Nephron progenitor cell (in vitro differentiated cells): ENCODE measurements around the gene ZNF346.

ENCODE experiments used
- DNase-seq: peaks from one replicate; pipeline ENCODE4 v3.0.0; 2021
- H3K27ac Mint-ChIP-seq: 2 replicates; pipeline ENCODE4 v1.8.0; 2021; ENCODE audit warnings: mild to moderate bottlenecking, moderate library complexity, mixed read lengths
- H3K27me3 Mint-ChIP-seq: 2 replicates; pipeline ENCODE4 v1.8.0; 2021; ENCODE audit warnings: mild to moderate bottlenecking, low read depth, mixed read lengths; ENCODE audit not compliant: poor library complexity
- H3K36me3 Mint-ChIP-seq: 2 replicates; pipeline ENCODE4 v1.8.0; 2021; ENCODE audit warnings: low read depth, mixed read lengths
- H3K4me1 Mint-ChIP-seq: 2 replicates; pipeline ENCODE4 v1.8.0; 2021; ENCODE audit warnings: mixed read lengths
- H3K4me3 Mint-ChIP-seq: 2 replicates; pipeline ENCODE4 v1.8.0; 2021; ENCODE audit warnings: mild to moderate bottlenecking, moderate library complexity, mixed read lengths
- H3K9me3 Mint-ChIP-seq: 2 replicates; pipeline ENCODE4 v1.8.0; 2021; ENCODE audit warnings: mild to moderate bottlenecking, moderate library complexity, mixed read lengths
- TF ChIP-seq, protein P1 (sequence below): fragments of 200-600 bp; sonication (generic); IDR thresholded peaks from 2 replicates; pipeline ENCODE4 v1.5.0; 2021; ENCODE audit warnings: antibody characterized with exemption

Gene ZNF346

DNA sequence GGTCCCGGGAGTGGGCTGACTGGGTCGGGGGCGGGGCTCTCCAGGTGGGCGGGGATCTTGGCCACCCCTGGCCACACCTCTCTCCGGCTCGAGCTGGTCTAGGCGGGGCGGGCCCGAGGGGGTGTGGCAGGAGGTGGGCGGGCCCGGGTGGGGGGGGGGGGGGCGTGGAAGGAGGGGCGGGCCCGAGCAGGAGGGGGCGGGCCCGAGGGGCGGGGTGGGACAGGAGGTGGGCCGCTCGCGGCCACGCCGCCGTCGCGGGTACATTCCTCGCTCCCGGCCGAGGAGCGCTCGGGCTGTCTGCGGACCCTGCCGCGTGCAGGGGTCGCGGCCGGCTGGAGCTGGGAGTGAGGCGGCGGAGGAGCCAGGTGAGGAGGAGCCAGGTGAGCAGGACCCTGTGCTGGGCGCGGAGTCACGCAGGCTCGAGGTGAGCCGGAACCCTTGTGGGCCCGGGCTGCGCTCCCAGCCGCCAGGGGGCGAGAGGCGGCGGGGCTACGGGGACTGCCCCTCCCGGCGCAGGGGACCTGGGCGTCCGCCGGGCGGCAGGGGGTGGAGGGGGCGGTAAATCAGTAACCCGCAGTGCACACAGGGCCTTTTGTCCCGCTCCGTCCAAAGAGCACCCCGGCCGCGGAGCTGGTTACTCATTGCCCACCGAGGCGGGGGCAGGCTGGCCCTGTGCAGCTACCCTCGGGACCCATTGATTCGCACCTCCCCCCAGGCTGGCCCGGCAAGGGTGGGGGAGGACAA, 64.3 kb downstream of the ZNF346 start, which contains the start of gene FGFR4:
TSS of gene FGFR4 (plus strand) at position 262 of the 744 bp plus-strand sequence. CDS start 2,688 bp downstream, outside the sequence.
- no peaks in the 10 kb centered on the region for H3K9me3 Mint-ChIP-seq
- peaks cover 20% of the 10 kb centered on the region for H3K27me3 Mint-ChIP-seq
- TF ChIP-seq, protein P1, sequence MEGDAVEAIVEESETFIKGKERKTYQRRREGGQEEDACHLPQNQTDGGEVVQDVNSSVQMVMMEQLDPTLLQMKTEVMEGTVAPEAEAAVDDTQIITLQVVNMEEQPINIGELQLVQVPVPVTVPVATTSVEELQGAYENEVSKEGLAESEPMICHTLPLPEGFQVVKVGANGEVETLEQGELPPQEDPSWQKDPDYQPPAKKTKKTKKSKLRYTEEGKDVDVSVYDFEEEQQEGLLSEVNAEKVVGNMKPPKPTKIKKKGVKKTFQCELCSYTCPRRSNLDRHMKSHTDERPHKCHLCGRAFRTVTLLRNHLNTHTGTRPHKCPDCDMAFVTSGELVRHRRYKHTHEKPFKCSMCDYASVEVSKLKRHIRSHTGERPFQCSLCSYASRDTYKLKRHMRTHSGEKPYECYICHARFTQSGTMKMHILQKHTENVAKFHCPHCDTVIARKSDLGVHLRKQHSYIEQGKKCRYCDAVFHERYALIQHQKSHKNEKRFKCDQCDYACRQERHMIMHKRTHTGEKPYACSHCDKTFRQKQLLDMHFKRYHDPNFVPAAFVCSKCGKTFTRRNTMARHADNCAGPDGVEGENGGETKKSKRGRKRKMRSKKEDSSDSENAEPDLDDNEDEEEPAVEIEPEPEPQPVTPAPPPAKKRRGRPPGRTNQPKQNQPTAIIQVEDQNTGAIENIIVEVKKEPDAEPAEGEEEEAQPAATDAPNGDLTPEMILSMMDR: peak; percentile 60
- peaks cover 50% of the 10 kb centered on the region for H3K4me1 Mint-ChIP-seq
- H3K27ac Mint-ChIP-seq: peak within 1 kb of the TSS; percentile 35
- peak; percentile 91 for DNase-seq
- H3K36me3 Mint-ChIP-seq: peaks cover 2% of the 10 kb centered on the region
- peak within 1 kb of the TSS; percentile 64 for H3K4me3 Mint-ChIP-seq

DNA sequence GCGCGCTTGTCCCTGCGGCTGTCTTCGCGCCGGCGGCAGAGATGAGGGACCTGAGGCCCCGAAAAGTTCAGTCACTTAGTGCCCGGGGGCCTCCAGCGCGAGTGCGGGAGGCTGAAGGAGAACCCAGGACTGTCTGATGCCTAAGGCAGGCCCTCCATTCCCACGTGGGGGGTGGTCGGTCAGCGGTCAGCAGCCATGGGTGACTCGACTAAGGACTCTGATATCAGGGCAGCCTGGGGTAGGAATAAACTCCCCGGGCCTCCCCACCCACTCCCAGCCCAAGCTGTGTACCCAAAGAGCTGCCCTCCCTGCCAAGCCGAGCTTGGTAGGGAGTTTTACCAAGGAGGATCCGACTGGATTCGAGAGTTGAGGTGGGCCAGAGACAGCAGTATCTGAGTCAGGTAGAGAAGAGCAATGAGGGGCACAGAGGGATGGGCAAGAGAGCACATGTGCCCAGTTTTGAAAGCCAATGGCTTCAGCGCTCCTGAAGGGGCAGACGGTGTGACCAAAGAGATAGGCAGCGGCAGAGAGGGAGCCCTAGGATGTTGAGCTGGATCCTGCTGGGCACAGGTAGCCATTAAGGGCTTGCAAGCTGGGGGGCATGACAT, 65.0 kb downstream of the ZNF346 start:
- peaks cover 20% of the 10 kb centered on the region for H3K27me3 Mint-ChIP-seq
- peaks cover 4% of the 10 kb centered on the region for H3K36me3 Mint-ChIP-seq
- H3K4me1 Mint-ChIP-seq: peaks cover 47% of the 10 kb centered on the region
- H3K4me3 Mint-ChIP-seq: peak overlapping the region; percentile 64
- no peak for DNase-seq
- no peak overlapping the region for H3K27ac Mint-ChIP-seq
- no peaks in the 10 kb centered on the region for H3K9me3 Mint-ChIP-seq
- TF ChIP-seq, protein P1: no peak

DNA sequence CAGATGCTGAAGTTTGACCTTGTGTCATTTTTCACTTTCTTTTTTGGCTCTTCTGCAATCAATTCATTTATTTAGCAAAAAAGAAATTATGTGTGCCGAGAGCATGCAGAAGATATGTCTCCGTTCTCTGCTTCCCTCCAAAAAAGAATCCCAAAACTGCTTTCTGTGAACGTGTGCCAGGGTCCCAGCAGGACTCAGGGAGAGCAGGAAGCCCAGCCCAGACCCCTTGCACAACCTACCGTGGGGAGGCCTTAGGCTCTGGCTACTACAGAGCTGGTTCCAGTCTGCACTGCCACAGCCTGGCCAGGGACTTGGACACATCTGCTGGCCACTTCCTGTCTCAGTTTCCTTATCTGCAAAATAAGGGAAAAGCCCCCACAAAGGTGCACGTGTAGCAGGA, 66.6 kb downstream of the ZNF346 start:
- Mint-ChIP-seq H3K27ac (no peak overlapping the region), H3K4me3 (no peak overlapping the region), H3K36me3 (peaks cover 4% of the 10 kb centered on the region), H3K9me3 (no peaks in the 10 kb centered on the region), H3K27me3 (peaks cover 20% of the 10 kb centered on the region), H3K4me1 (peaks cover 34% of the 10 kb centered on the region)
- TF ChIP-seq, protein P1: no peak
- DNase-seq: no peak

DNA sequence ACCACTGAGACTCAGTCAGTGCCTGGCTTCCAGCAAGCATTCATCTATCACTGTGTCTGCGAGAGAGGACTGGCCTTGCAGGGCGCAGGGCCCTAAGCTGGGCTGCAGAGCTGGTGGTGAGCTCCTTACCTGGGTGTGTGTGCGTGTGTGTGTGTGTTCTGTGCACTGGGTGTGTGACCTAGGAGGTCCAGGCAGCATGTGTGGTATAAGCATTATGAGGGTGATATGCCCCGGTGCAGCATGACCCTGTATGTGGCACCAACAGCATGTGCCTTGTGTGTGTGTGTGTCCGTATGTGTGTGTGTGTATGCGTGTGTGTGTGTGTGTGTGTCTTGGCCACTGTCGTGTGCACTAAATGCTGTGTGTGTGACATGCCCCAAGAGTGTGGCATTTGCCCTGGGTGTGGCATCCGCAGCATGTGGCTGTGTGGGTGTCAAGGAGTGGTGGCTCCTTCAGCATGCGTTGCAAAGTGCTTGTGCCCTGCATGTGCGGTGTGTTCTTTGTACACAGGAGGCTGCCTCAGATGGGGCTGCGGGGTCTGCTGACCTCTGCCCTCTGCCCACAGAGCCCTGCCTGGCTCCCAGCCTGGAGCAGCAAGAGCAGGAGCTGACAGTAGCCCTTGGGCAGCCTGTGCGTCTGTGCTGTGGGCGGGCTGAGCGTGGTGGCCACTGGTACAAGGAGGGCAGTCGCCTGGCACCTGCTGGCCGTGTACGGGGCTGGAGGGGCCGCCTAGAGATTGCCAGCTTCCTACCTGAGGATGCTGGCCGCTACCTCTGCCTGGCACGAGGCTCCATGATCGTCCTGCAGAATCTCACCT, 67.5 kb downstream of the ZNF346 start:
- TF ChIP-seq, protein P1: no peak
- Mint-ChIP-seq H3K4me1 (peaks cover 39% of the 10 kb centered on the region), H3K27ac (peak overlapping the region; percentile 18), H3K27me3 (peaks cover 20% of the 10 kb centered on the region), H3K9me3 (no peaks in the 10 kb centered on the region), H3K36me3 (peaks cover 4% of the 10 kb centered on the region), H3K4me3 (no peak overlapping the region)
- no peak for DNase-seq

DNA sequence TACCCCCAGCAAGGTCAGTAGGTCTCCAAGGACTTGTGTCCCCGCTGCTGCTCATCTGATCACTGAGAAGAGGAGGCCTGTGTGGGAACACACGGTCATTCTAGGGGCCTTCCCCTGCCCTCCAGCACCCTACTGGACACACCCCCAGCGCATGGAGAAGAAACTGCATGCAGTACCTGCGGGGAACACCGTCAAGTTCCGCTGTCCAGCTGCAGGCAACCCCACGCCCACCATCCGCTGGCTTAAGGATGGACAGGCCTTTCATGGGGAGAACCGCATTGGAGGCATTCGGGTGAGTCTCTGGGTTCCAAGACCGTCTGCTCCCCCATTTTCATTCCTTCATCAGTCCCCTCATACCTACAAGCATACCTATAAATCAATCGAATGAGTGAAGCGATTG, 68.3 kb downstream of the ZNF346 start:
- Mint-ChIP-seq H3K9me3 (no peaks in the 10 kb centered on the region), H3K36me3 (peaks cover 4% of the 10 kb centered on the region), H3K4me1 (peaks cover 41% of the 10 kb centered on the region), H3K27ac (no peak overlapping the region), H3K4me3 (no peak overlapping the region), H3K27me3 (peaks cover 20% of the 10 kb centered on the region)
- DNase-seq: no peak
- TF ChIP-seq, protein P1: no peak
